T-helper 22 cell (primary cell): ENCODE measurements around the gene CRLF2.
"Not testable (repeated sequence)": the region's sequence is repeated elsewhere in the genome, so short reads cannot be mapped to it uniquely, and the experiment has no call there.

Source experiments
- DNase-seq: peaks from one replicate; pipeline ENCODE4 v3.0.0-alpha.2; 2020; ENCODE audit warnings: low read depth

CRLF2 gene

GRCh38 chrX:1213971-1214370 lies 1.5 kb upstream of the CRLF2 start:
- DNase-seq: no peak

GRCh38 chrX:1210844-1211243 lies 1.6 kb downstream of the CRLF2 start:
- no peak for DNase-seq

- DNase-seq: no peak
These were observed 4.9 kb downstream of the CRLF2 start for GRCh38 chrX:1207496-1208025.

GRCh38 chrX:1205681-1206611 lies 6.5 kb downstream of the CRLF2 start:
- no peak for DNase-seq

GRCh38 chrX:1202251-1202650 lies 10.2 kb downstream of the CRLF2 start:
- DNase-seq: no peak

- DNase-seq: no peak
These were observed 16.0 kb downstream of the CRLF2 start for GRCh38 chrX:1196436-1196835.

GRCh38 chrX:1192196-1192595 lies 20.3 kb downstream of the CRLF2 start:
- not testable (repeated sequence) for DNase-seq

- DNase-seq: no peak
These were observed 21.8 kb downstream of the CRLF2 start for GRCh38 chrX:1190596-1191145.

GRCh38 chrX:1185561-1185960 lies 26.9 kb downstream of the CRLF2 start:
- no peak for DNase-seq

GRCh38 chrX:1182211-1182610 lies 30.2 kb downstream of the CRLF2 start:
- no peak for DNase-seq

GRCh38 chrX:1181661-1182060 lies 30.8 kb downstream of the CRLF2 start:
- DNase-seq: not testable (repeated sequence)

GRCh38 chrX:1181170-1181569 lies 31.3 kb downstream of the CRLF2 start:
- no peak for DNase-seq

GRCh38 chrX:1178580-1179057 lies 33.8 kb downstream of the CRLF2 start:
- DNase-seq: no peak

GRCh38 chrX:1176531-1177320 lies 35.7 kb downstream of the CRLF2 start:
- DNase-seq: not testable (repeated sequence)

- DNase-seq: not testable (repeated sequence)
These were observed 37.6 kb downstream of the CRLF2 start for GRCh38 chrX:1174609-1175545.

- DNase-seq: not testable (repeated sequence)
These were observed 39.0 kb downstream of the CRLF2 start for GRCh38 chrX:1173435-1173834.

GRCh38 chrX:1172496-1172895 lies 40.0 kb downstream of the CRLF2 start:
- DNase-seq: no peak

- not testable (repeated sequence) for DNase-seq
These were observed 40.5 kb downstream of the CRLF2 start for GRCh38 chrX:1171915-1172314.

GRCh38 chrX:1170243-1170642 lies 42.2 kb downstream of the CRLF2 start:
- DNase-seq: no peak

- no peak for DNase-seq
These were observed 43.3 kb downstream of the CRLF2 start for GRCh38 chrX:1169189-1169588.

- no peak for DNase-seq
These were observed 44.4 kb downstream of the CRLF2 start for GRCh38 chrX:1167918-1168481.
